GM19035 (cell line): ENCODE results near the gene MCU.

Experiments used
- ATAC-seq: cut with Tn5 transposase; IDR thresholded peaks from one replicate; pipeline ENCODE4 v1.9.1; 2021; ENCODE audit not compliant: unreplicated experiment

MCU gene

GRCh38 chr10:72930276-72930675 is 238.3 kb downstream of the MCU start:
- no peak for ATAC-seq

GRCh38 chr10:72932259-72933015 is 240.5 kb downstream of the MCU start:
- no peak for ATAC-seq

- ATAC-seq: no peak
Measured at GRCh38 chr10:72935361-72935760, 243.4 kb downstream of the MCU start.
